Retinal pigment epithelial cell (primary cell): Measurements from ENCODE around the gene ZNF770.
"Not testable (repeated sequence)": the region's sequence is repeated elsewhere in the genome, so short reads cannot be mapped to it uniquely, and the experiment has no call there.

Experiments used
- DNase-seq: peaks from one replicate; pipeline ENCODE4 v3.0.0-alpha.2; 2010; ENCODE audit warnings: low read depth
- H3K4me3 ChIP-seq: 2 replicates; pipeline ENCODE4 v1.5.1; 2011; ENCODE audit warnings: mild to moderate bottlenecking, low read length, control low read depth, moderate library complexity
- CTCF ChIP-seq: conservative IDR thresholded peaks from 2 replicates; pipeline ENCODE4 v1.5.1; 2011; ENCODE audit warnings: low read depth, low read length, control low read depth, inconsistent platforms

The ZNF770 gene

GRCh38 chr15:34976073-34976472 is 12.0 kb downstream of the ZNF770 start:
- H3K4me3 ChIP-seq = no peak overlapping the region
- TF ChIP-seq CTCF = no peak
- DNase-seq = no peak

- TF ChIP-seq CTCF = no peak
Measured at GRCh38 chr15:34973512-34973911, 14.6 kb downstream of the ZNF770 start.

GRCh38 chr15:34970098-34970643 is 17.9 kb downstream of the ZNF770 start:
- H3K4me3 ChIP-seq = peak overlapping the region; percentile 100
- not testable (repeated sequence) for DNase-seq

More at GRCh38 chr15:34973512-34973911, 14.6 kb downstream of the ZNF770 start:
- no peak overlapping the region for H3K4me3 ChIP-seq
- DNase-seq = no peak

GRCh38 chr15:34969340-34970097 is 18.6 kb downstream of the ZNF770 start, which contains the start of gene AQR:
AQR (minus strand) TSS chr15:34969742; CDS start chr15:34969613, 129 bp downstream.
- H3K4me3 ChIP-seq = peak within 1 kb of the TSS; percentile 100
- DNase-seq = peak; percentile 95
- peak; percentile 97 for TF ChIP-seq CTCF

GRCh38 chr15:34964277-34964676 is 23.8 kb downstream of the ZNF770 start:
- H3K4me3 ChIP-seq = no peak overlapping the region
- TF ChIP-seq CTCF = no peak
- DNase-seq = no peak

- no peak overlapping the region for H3K4me3 ChIP-seq
- DNase-seq = no peak
- TF ChIP-seq CTCF = no peak
Measured at GRCh38 chr15:34953851-34954250, 34.2 kb downstream of the ZNF770 start.

GRCh38 chr15:34952481-34952880 is 35.6 kb downstream of the ZNF770 start:
- TF ChIP-seq CTCF = no peak
- no peak overlapping the region for H3K4me3 ChIP-seq
- DNase-seq = no peak
